NCI-H82 (cell line): ENCODE data around the gene TBX22.
"Not testable (repeated sequence)": the region's sequence is repeated elsewhere in the genome, so short reads cannot be mapped to it uniquely, and the experiment has no call there.

ENCODE experiments used
- DNase-seq: peaks from one replicate; lab custom pipeline; 2025; lab: John Stamatoyannopoulos, UW

TBX22 gene, protein sequence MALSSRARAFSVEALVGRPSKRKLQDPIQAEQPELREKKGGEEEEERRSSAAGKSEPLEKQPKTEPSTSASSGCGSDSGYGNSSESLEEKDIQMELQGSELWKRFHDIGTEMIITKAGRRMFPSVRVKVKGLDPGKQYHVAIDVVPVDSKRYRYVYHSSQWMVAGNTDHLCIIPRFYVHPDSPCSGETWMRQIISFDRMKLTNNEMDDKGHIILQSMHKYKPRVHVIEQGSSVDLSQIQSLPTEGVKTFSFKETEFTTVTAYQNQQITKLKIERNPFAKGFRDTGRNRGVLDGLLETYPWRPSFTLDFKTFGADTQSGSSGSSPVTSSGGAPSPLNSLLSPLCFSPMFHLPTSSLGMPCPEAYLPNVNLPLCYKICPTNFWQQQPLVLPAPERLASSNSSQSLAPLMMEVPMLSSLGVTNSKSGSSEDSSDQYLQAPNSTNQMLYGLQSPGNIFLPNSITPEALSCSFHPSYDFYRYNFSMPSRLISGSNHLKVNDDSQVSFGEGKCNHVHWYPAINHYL

GRCh38 chrX:80014141-80014940 is at the start of gene TBX22:
TBX22 (plus strand) TSS chrX:80014753; CDS start chrX:80022270, 7,517 bp downstream.
- DNase-seq, result no peak

DNA sequence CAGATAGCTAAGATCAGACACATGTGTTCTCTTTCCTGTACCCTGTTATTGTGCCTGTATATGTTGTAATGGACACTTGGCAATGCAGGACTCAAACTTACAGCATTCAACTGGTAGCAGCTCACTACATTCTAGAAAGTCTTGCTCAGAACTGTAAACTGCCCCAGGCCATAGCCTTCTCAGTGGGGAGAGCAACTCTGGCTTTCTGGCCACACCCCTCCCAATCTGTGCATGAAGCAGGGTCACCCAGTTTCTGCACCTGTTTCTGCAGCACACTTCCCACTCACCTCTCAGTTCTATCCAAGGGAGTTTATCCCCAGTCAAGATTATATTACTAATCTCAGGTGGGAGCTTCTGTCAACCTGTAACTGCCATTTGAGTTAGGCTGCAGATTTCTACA is 38.9 kb upstream of the TBX22 start:
- no peak for DNase-seq

GRCh38 chrX:80004458-80004857 is 10.1 kb upstream of the TBX22 start:
- DNase-seq, result no peak

DNA sequence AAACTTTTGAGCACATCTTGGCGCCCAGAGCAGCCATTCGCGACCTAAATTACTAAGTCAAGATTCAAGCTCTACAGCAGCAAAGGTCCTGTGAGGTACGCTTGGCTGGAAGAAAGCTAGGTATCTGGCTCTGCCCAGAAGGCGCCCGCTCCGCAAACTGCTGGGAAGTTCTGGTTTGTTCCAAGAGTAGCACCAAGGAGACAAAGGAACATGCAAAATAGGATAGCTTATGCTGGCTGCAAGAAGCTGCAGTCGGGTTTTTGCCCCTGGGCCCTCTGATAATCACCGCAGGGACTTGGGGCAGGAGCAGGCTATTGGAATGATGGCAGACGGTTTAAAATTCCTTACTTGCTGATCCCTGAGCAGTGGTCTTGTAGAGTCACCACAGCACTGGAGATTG is 3.0 kb upstream of the TBX22 start:
- no peak for DNase-seq

DNA sequence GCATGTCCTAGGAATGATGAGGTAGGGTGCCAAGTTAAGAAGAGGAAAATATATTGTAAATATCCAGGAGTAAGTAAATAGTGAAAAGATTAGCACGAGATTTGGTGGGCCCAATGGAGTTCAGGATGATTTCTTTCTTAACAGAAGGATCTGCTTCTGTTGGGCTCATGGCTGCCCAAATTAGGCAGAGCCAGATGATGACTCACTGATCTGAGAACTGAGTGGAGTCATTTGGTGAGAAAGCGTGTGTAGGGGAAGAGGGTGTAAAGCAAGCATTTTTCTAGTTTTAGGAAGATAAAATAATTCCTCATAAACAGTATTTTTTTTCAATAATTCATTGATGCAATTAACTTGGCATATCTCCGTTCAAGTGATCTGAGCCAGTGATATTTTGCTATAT is 1.6 kb downstream of the TBX22 start:
- no peak for DNase-seq

GRCh38 chrX:80021621-80022020 is 7.1 kb downstream of the TBX22 start:
- DNase-seq, result no peak

DNA sequence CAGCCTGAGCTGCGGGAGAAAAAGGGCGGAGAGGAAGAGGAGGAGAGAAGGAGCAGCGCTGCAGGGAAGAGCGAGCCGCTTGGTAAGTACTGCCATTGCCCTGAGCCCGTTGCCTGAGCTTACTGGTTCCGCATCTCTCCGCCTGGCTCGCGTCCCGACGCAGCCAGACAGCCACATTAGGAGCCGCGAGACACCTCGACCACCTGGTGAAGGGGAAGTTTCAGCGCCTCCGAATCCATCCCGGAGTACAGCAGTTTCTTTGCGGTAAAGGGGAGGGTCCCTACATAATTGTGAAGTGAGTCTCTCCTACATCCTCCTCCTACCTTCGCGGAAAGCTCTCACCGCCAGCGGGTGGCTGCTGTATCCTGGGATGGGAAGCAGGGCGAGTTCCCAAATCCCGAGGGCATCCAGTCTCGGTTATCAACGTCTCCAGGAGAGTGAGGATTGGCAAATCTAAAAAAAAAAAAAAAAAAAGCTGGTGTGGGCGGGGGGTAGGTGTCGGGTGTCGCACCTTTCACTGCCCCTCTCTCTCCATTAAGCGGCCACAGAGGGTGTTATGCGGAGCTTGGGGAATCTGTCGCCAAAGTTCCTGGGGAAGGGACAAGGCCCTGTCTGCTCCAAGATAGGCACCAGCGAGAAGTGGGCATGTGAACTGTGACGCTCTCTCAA is 7.9 kb downstream of the TBX22 start:
- DNase-seq, result peak; percentile 0

GRCh38 chrX:80026116-80026515 is 11.6 kb downstream of the TBX22 start:
- DNase-seq, result no peak

GRCh38 chrX:80066156-80066555 is 51.6 kb downstream of the TBX22 start:
- DNase-seq, result not testable (repeated sequence)

DNA sequence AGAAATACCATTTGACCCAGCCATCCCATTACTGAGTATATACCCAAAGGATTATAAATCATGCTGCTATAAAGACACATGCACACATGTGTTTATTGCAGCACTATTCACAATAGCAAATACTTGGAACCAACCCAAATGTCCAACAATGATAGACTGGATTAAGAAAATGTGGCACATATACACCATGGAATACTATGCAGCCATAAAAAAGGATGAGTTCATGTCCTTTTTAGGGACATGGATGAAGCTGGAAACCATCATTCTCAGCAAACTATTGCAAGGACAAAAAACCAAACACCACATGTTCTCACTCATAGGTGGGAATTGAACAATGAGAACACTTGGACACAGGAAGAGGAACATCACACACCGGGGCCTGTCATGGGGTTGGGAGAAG is 61.1 kb downstream of the TBX22 start:
- DNase-seq, result not testable (repeated sequence)
